Measurements from ENCODE around the gene TMPRSS6. TPM values are rescaled to one million over a fixed set of nuclear protein-coding genes. Genes with fewer than 3 reads are reported as not detected.

The TMPRSS6 gene
- total RNA-seq, 1 experiment from 2014 or later, result not detected

DNA sequence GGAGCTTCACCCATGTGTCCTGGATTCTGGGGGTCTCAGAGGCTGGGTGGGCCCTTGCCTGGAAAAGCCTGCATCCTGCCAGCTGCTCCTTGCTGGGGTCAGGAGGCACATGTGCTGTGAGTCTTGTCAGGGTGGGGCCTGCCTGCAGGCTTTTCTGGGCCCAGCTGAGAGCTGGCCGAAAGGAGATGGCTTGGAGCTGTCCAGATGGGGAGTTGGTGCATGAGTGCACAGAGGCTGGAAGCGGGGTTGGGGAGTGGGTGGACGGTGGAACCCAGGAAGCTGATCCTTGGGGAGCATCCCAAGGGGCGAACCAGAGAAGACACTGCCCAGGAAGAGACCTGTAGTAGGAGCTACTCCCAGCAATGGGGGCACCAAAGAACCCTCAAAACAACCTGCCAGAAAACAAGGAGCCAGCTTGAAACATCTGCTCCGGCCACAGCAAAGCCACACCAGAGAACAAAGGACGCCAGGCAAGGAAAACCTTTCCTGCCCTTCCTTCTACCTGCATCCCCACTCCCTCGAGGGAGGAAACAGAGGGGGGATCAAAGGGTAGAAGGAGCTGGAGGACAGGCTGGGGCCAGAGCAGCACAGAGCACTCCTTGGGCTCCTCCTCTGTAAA is 66.2 kb downstream of the TMPRSS6 start:
- DNase-seq (ENCODE audit: unreplicated experiment), result no peak
- ChIA-PET POLR2A (interaction anchor here (0.6 to 3.2 kb wide), 3 partner anchors 11 to 152 kb away, joined by 3 to 18 read pairs (median 8); partner anchors contain the start of genes MPST and TST), CTCF (interaction anchor here (0.5 to 3.3 kb wide), 30 partner anchors 8 to 425 kb away, joined by 3 to 24 read pairs (median 4); partner anchors contain the start of gene IFT27)
- Mint-ChIP-seq H3K4me3 (ENCODE audit: unreplicated experiment) (no peak overlapping the region), H3K27me3 (ENCODE audit: insufficient read depth, unreplicated experiment) (no peaks in the 10 kb centered on the region), H3K27ac (ENCODE audit: low read depth, unreplicated experiment) (no peak overlapping the region), H3K36me3 (ENCODE audit: insufficient read depth, unreplicated experiment) (no peaks in the 10 kb centered on the region), H3K4me1 (ENCODE audit: insufficient read depth, unreplicated experiment) (peaks cover 7% of the 10 kb centered on the region), H3K9me3 (ENCODE audit: unreplicated experiment) (no peaks in the 10 kb centered on the region)
- intact Hi-C loops (cut with micrococcal nuclease), result loop anchor here (5.0 kb wide), 1 partner anchor 501 kb away; no protein-coding TSS in a partner anchor
- BruUV-seq (replicated peaks), result no TSS peak
- TF ChIP-seq, protein P1, sequence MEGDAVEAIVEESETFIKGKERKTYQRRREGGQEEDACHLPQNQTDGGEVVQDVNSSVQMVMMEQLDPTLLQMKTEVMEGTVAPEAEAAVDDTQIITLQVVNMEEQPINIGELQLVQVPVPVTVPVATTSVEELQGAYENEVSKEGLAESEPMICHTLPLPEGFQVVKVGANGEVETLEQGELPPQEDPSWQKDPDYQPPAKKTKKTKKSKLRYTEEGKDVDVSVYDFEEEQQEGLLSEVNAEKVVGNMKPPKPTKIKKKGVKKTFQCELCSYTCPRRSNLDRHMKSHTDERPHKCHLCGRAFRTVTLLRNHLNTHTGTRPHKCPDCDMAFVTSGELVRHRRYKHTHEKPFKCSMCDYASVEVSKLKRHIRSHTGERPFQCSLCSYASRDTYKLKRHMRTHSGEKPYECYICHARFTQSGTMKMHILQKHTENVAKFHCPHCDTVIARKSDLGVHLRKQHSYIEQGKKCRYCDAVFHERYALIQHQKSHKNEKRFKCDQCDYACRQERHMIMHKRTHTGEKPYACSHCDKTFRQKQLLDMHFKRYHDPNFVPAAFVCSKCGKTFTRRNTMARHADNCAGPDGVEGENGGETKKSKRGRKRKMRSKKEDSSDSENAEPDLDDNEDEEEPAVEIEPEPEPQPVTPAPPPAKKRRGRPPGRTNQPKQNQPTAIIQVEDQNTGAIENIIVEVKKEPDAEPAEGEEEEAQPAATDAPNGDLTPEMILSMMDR (IDR thresholded peaks at IDR 0.05; ENCODE audit: unreplicated experiment), result no peak

DNA sequence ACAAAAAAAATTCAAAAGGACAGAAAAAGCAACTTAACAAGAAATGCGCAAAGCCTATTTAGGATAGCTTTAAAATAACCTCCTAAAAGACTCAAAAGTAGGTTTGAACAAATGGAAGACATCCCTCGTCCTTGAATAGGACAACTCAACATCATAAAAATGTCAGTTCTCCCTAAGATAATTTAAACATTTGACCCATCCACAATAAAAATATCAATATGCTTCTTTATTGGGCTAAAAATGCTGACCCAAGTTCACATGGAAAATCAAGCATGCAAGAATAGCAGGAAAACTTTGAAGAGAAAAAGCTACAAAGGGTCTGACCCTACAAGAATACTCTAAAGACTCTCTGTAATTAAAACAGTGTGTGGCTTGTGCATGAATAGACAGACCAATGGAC is 70.0 kb downstream of the TMPRSS6 start:
- intact Hi-C loops (cut with micrococcal nuclease), result no loop called here
- Mint-ChIP-seq H3K4me3 (ENCODE audit: unreplicated experiment) (no peak overlapping the region), H3K36me3 (ENCODE audit: insufficient read depth, unreplicated experiment) (no peaks in the 10 kb centered on the region), H3K27me3 (ENCODE audit: insufficient read depth, unreplicated experiment) (no peaks in the 10 kb centered on the region), H3K4me1 (ENCODE audit: insufficient read depth, unreplicated experiment) (peaks cover 7% of the 10 kb centered on the region), H3K27ac (ENCODE audit: low read depth, unreplicated experiment) (no peak overlapping the region), H3K9me3 (ENCODE audit: unreplicated experiment) (no peaks in the 10 kb centered on the region)
- CTCF ChIA-PET, result interaction anchor here (0.7 to 1.0 kb wide), 2 partner anchors 183 to 488 kb away, joined by 3 read pairs; no protein-coding TSS in a partner anchor
- POLR2A ChIA-PET, result interaction anchor here (0.6 kb wide), 1 partner anchor 60 kb away, joined by 3 read pairs; no protein-coding TSS in a partner anchor
- no TSS peak for BruUV-seq (replicated peaks)
- TF ChIP-seq, protein P1 (IDR thresholded peaks at IDR 0.05; ENCODE audit: unreplicated experiment), result no peak
- no peak for DNase-seq (ENCODE audit: unreplicated experiment)

DNA sequence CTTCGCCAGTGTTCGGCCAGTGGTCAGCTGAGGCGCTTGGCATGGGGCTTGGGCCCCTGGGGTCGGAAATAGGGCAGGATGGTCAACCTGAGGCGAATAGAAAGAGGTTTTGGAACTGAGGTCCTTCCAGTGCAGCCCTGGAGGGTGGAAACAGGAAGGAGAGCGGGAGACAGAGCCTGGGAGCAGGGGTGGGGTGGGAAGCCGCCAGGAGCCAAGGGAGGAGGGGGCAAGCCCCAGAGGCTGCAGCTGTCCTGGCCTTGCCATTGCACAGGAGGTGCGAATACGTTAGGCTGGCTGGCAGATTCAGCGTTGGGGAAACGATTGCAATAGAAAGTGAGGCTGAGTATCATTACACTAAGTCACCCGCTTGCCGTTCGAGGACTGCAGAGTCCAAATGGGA is 71.8 kb downstream of the TMPRSS6 start:
- ChIA-PET CTCF (interaction anchor here (0.8 to 2.4 kb wide), 2 partner anchors 17 to 180 kb away, joined by 6 to 9 read pairs; no protein-coding TSS in a partner anchor), POLR2A (interaction anchor here (0.6 kb wide), 1 partner anchor 43 kb away, joined by 3 read pairs; no protein-coding TSS in a partner anchor)
- no peak for DNase-seq (ENCODE audit: unreplicated experiment)
- intact Hi-C loops (cut with micrococcal nuclease), result no loop called here
- TF ChIP-seq, protein P1 (IDR thresholded peaks at IDR 0.05; ENCODE audit: unreplicated experiment), result no peak
- Mint-ChIP-seq H3K27ac (ENCODE audit: low read depth, unreplicated experiment) (no peak overlapping the region), H3K36me3 (ENCODE audit: insufficient read depth, unreplicated experiment) (no peaks in the 10 kb centered on the region), H3K27me3 (ENCODE audit: insufficient read depth, unreplicated experiment) (no peaks in the 10 kb centered on the region), H3K4me1 (ENCODE audit: insufficient read depth, unreplicated experiment) (peaks cover 19% of the 10 kb centered on the region), H3K4me3 (ENCODE audit: unreplicated experiment) (no peak overlapping the region), H3K9me3 (ENCODE audit: unreplicated experiment) (no peaks in the 10 kb centered on the region)
- BruUV-seq (replicated peaks), result no TSS peak

- ChIA-PET POLR2A (interaction anchor here (1.1 kb wide), 1 partner anchor 16 kb away, joined by 7 read pairs; no protein-coding TSS in a partner anchor), CTCF (interaction anchor here (0.8 to 2.7 kb wide), 3 partner anchors 8 to 179 kb away, joined by 6 to 15 read pairs (median 9); no protein-coding TSS in a partner anchor)
- no peaks in the 10 kb centered on the region for H3K9me3 Mint-ChIP-seq (ENCODE audit: unreplicated experiment)
- no TSS peak for BruUV-seq (replicated peaks)
- no peak overlapping the region for H3K27ac Mint-ChIP-seq (ENCODE audit: low read depth, unreplicated experiment)
- H3K36me3 Mint-ChIP-seq (ENCODE audit: insufficient read depth, unreplicated experiment), result no peaks in the 10 kb centered on the region
- peaks cover 23% of the 10 kb centered on the region for H3K4me1 Mint-ChIP-seq (ENCODE audit: insufficient read depth, unreplicated experiment)
- DNase-seq (ENCODE audit: unreplicated experiment), result no peak
- intact Hi-C loops (cut with micrococcal nuclease), result no loop called here
- no peaks in the 10 kb centered on the region for H3K27me3 Mint-ChIP-seq (ENCODE audit: insufficient read depth, unreplicated experiment)
- TF ChIP-seq, protein P1 (IDR thresholded peaks at IDR 0.05; ENCODE audit: unreplicated experiment), result no peak
- no peak overlapping the region for H3K4me3 Mint-ChIP-seq (ENCODE audit: unreplicated experiment)
These were observed 72.7 kb downstream of the TMPRSS6 start for GRCh38 chr22:37036655-37037377.

Measured in MCF 10A (cell line).